Large intestine (tissue), 3 donors: Measurements from ENCODE around the gene GPNMB. TPM values are rescaled to one million over a fixed set of nuclear protein-coding genes. Genes with fewer than 3 reads are reported as not detected.

Source experiments
- DNase-seq, 2 donors: peaks; one replicate each; pipeline versions ENCODE4 v3.0.0 to v3.0.0-alpha.2; 2013
- H3K27ac ChIP-seq: one replicate; pipeline ENCODE4 v1.5.1; 2013; ENCODE audit warnings: low read length
- H3K27me3 ChIP-seq: 2 replicates; pipeline ENCODE4 v1.6.1; 2013; ENCODE audit warnings: low read length; ENCODE audit not compliant: control insufficient read depth, insufficient read depth
- H3K36me3 ChIP-seq: 2 replicates; pipeline ENCODE4 v1.6.1; 2013; ENCODE audit warnings: low read length; ENCODE audit not compliant: control insufficient read depth, insufficient read depth
- H3K4me1 ChIP-seq: one replicate; pipeline ENCODE4 v1.6.1; 2013; ENCODE audit warnings: low read length; ENCODE audit not compliant: control insufficient read depth, insufficient read depth
- H3K4me3 ChIP-seq: one replicate; pipeline ENCODE4 v1.5.1; 2013; ENCODE audit warnings: low read length
- H3K9me3 ChIP-seq: one replicate; pipeline ENCODE4 v1.6.1; 2013; ENCODE audit warnings: mild to moderate bottlenecking, low read depth, low read length, moderate library complexity; ENCODE audit not compliant: control insufficient read depth
- WGBS: methylation state at CpG from one replicate; pipeline ENCODE4 v1.1.5; 2013; ENCODE audit warnings: low lambda C conversion rate; ENCODE audit not compliant: insufficient coverage; 5-methylcytosine and 5-hydroxymethylcytosine counted together
- polyA plus RNA-seq: library from polyadenylated mRNA; unstranded; fragments of 120-200 nt; gene quantifications from one replicate; pipeline ENCODE4 v1.2.1, GENCODE V29; 2013

Gene GPNMB
- polyA plus RNA-seq, 1 donor, result 6.0 TPM

DNA sequence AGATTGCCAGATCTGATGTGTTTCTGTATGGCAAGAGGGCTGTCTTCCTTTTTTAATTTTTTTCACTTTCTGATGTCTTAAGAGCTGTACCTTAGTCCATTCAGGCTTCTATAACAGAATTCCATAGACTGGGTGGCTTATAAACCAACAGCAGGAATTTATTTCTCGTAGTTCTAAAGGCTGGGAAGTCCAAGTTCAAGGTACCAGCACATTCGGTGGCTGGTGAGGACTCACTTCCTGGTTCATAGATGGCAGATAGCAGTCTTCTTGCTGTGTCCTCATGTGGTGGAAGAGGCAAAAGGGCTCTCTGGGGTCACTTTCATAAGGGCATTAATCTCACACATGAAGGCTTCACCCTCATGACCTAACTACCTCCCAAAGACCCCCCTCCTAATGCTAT lies 20.8 kb downstream of the GPNMB start:
- no CpG with 5 or more reads among the region's 2 CpGs for WGBS
- H3K27ac ChIP-seq, result no peak overlapping the region
- no peak for DNase-seq
- H3K27me3 ChIP-seq, result no peaks in the 10 kb centered on the region
- H3K9me3 ChIP-seq, result no peaks in the 10 kb centered on the region
- H3K4me3 ChIP-seq, result no peak overlapping the region
- H3K36me3 ChIP-seq, result no peaks in the 10 kb centered on the region
- no peaks in the 10 kb centered on the region for H3K4me1 ChIP-seq

GRCh38 chr7:23268167-23268566 lies 21.6 kb downstream of the GPNMB start:
- Histone ChIP-seq H3K27me3 (no peaks in the 10 kb centered on the region), H3K9me3 (no peaks in the 10 kb centered on the region), H3K36me3 (no peaks in the 10 kb centered on the region), H3K27ac (no peak overlapping the region), H3K4me1 (no peaks in the 10 kb centered on the region), H3K4me3 (no peak overlapping the region)
- WGBS, result 100% methylated on average over 1 of the region's 2 CpGs
- DNase-seq, result no peak

GRCh38 chr7:23268746-23269145 lies 22.2 kb downstream of the GPNMB start:
- Histone ChIP-seq H3K27me3 (no peaks in the 10 kb centered on the region), H3K9me3 (no peaks in the 10 kb centered on the region), H3K27ac (no peak overlapping the region), H3K4me3 (no peak overlapping the region), H3K4me1 (no peaks in the 10 kb centered on the region), H3K36me3 (no peaks in the 10 kb centered on the region)
- WGBS, result no CpG with 5 or more reads among the region's 4 CpGs
- no peak for DNase-seq

DNA sequence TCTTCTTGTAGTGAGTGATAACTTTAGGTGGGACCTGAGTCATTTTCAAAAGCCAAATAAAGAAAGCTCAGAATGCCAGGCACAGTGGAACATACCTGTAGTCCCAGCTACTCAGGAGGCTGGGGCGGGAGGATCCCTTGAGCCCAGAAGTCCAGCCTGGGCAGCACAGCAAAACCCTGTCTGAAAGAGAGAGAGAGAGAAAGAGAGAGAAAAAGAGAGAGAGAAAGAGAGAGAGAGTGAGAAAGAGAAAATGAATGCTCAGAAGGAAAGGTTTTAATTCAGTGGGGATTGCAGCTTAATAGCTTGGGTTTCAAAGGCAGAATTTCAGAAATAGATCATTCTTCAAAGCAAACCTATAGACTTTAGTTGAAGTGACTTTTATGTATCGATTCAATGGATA lies 25.7 kb downstream of the GPNMB start:
- no peak for DNase-seq
- H3K9me3 ChIP-seq, result no peaks in the 10 kb centered on the region
- H3K4me1 ChIP-seq, result no peaks in the 10 kb centered on the region
- no peaks in the 10 kb centered on the region for H3K27me3 ChIP-seq
- no peak overlapping the region for H3K27ac ChIP-seq
- H3K36me3 ChIP-seq, result no peaks in the 10 kb centered on the region
- 100% methylated on average over 1 of the region's 2 CpGs for WGBS
- H3K4me3 ChIP-seq, result no peak overlapping the region

DNA sequence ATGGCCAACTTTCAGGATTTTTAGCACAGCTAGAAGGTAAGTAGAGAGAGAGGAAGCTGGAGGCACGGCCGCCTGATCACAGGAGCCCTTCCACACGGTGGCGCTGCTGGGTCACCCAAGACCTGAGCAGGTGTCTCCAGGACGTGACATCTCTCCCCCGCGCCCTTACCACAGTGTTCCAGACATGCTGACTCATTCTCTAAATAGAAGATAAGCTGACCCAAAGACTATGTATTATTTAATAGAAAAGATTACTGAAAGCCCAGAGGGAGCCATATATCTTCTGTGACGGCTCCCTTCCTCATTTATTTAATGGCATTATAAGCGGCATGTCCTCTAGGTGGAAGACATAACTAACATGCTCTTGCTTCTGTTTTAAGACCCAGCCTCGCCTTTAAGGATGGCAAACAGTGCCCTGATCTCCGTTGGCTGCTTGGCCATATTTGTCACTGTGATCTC lies 26.6 kb downstream of the GPNMB start:
- DNase-seq, result peak; percentile 93
- H3K36me3 ChIP-seq, result no peaks in the 10 kb centered on the region
- 20% methylated on average over 1 of the region's 11 CpGs for WGBS
- H3K27ac ChIP-seq, result peak overlapping the region; percentile 17
- H3K4me3 ChIP-seq, result no peak overlapping the region
- H3K4me1 ChIP-seq, result no peaks in the 10 kb centered on the region
- H3K27me3 ChIP-seq, result no peaks in the 10 kb centered on the region
- no peaks in the 10 kb centered on the region for H3K9me3 ChIP-seq

DNA sequence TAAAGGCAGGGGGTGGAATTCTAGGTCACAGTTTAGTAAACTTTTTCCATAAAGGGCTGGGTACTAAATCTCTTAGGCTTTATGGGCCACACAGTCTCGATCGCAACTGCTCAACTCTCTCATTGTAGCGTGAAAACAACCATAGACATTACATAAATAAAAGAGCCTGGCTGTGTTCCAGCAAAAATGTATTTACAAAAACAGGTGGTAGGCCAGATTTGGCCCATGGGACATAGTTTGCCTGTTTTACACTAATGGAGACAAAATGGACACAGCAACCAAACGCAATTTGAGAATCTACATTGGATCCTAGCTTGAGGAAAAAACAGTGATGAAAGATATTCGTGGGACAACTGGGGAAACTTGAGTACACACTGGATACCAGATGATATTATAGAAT lies 29.3 kb downstream of the GPNMB start:
- no peak overlapping the region for H3K4me3 ChIP-seq
- no peaks in the 10 kb centered on the region for H3K36me3 ChIP-seq
- no peaks in the 10 kb centered on the region for H3K4me1 ChIP-seq
- H3K27me3 ChIP-seq, result no peaks in the 10 kb centered on the region
- no peaks in the 10 kb centered on the region for H3K9me3 ChIP-seq
- DNase-seq, result no peak
- no CpG with 5 or more reads among the region's 5 CpGs for WGBS
- no peak overlapping the region for H3K27ac ChIP-seq

DNA sequence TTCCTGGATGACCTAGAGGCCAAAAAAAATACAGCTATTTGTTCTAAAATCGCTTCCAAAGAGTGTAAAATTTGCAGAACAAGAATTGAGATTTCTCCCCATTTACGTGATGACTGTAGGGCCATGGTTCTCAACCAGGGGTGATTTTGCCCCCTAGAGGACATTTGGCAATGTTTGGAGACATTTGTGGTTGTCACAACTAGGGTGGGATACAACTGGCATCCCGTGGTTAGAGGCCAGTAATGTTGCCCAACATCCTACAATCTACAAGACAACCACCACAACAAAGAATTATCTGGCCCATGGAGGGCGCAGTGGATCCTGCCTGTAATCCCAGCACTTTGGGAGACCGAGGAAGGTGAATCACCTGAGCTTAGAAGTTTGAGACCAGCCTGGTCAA lies 29.8 kb downstream of the GPNMB start:
- WGBS, result no CpG with 5 or more reads among the region's 5 CpGs
- Histone ChIP-seq H3K27ac (no peak overlapping the region), H3K36me3 (no peaks in the 10 kb centered on the region), H3K4me3 (no peak overlapping the region), H3K9me3 (no peaks in the 10 kb centered on the region), H3K4me1 (no peaks in the 10 kb centered on the region), H3K27me3 (no peaks in the 10 kb centered on the region)
- no peak for DNase-seq

GRCh38 chr7:23276947-23277346 lies 30.4 kb downstream of the GPNMB start:
- no peak overlapping the region for H3K27ac ChIP-seq
- no peak overlapping the region for H3K4me3 ChIP-seq
- no peaks in the 10 kb centered on the region for H3K4me1 ChIP-seq
- no CpG with 5 or more reads among the region's 3 CpGs for WGBS
- H3K36me3 ChIP-seq, result no peaks in the 10 kb centered on the region
- H3K9me3 ChIP-seq, result no peaks in the 10 kb centered on the region
- H3K27me3 ChIP-seq, result no peaks in the 10 kb centered on the region
- DNase-seq, result no peak

DNA sequence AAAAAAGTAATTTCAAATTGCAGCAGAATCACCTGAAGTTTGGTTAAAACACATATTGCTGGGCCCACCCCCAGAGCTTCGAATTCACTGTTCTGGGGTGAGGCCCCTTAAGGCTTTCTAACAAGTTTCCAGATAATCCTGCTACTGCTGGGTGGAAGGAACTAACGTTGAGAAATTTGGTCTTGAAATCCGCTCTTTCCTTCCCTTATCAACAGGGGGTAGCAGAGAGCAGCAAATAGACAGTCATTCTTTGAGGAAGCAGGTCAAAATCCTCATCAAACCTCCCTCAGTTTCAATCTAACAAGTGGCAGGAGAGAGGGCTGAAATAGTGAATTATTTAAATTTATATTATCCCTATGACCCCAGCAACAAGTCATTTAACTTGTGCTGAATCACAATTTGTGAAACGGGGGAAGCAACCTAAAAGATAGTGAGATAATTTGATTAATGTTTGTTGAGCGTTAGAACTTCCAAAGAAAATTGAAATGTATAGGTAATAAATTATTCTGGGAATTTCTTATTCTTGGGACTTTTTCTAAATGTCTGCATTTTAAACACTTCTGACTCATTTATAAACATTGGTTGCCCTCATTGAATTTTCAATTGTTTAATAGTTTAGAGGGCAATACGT lies 30.9 kb downstream of the GPNMB start:
- DNase-seq, result peak; percentile 55 to 56
- Histone ChIP-seq H3K27ac (no peak overlapping the region), H3K36me3 (no peaks in the 10 kb centered on the region), H3K27me3 (no peaks in the 10 kb centered on the region), H3K9me3 (no peaks in the 10 kb centered on the region), H3K4me1 (no peaks in the 10 kb centered on the region), H3K4me3 (no peak overlapping the region)
- 36% methylated on average over 3 of the region's 6 CpGs for WGBS

DNA sequence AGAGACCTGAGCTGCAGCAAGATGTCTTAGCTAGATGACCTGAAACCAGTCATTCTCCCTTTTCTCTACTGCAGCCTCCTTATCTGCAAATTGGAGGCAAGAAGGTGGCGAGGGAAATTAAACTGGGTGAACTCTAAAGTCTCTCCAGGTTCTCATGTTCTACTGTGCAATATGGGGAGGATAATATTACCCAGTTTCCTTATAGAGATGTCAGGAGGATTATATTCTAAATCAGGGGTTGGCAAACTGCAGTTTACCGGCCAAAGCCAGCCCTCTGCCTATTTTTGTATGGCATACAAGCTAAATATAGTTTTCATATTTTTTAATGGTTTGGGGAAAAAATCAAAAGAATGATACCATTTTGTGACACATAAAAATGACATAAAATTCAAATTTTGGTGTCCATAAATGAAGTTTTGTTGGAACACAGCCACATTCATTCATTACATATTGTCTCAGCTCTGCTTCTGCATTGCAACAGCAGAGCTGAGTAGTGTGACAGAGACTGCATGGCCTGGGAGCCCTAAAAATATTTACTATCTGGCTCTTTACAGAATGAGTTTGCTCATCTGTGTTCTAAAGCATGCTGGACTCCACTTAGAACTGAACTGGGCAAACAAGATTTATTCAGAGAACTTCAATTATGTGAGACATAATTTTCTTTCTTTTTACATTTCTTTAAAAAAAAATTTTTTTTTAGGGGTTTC lies 33.4 kb downstream of the GPNMB start:
- no peak for DNase-seq
- H3K27ac ChIP-seq, result no peak overlapping the region
- H3K36me3 ChIP-seq, result no peaks in the 10 kb centered on the region
- H3K9me3 ChIP-seq, result no peaks in the 10 kb centered on the region
- no peak overlapping the region for H3K4me3 ChIP-seq
- WGBS, result 86% methylated on average over 1 of the region's 2 CpGs
- H3K27me3 ChIP-seq, result no peaks in the 10 kb centered on the region
- H3K4me1 ChIP-seq, result no peaks in the 10 kb centered on the region

- H3K9me3 ChIP-seq, result no peaks in the 10 kb centered on the region
- no peak for DNase-seq
- H3K36me3 ChIP-seq, result no peaks in the 10 kb centered on the region
- no peak overlapping the region for H3K4me3 ChIP-seq
- no peak overlapping the region for H3K27ac ChIP-seq
- H3K4me1 ChIP-seq, result no peaks in the 10 kb centered on the region
- H3K27me3 ChIP-seq, result no peaks in the 10 kb centered on the region
- no CpG with 5 or more reads among the region's 4 CpGs for WGBS
Observed at GRCh38 chr7:23283086-23283485, 36.5 kb downstream of the GPNMB start.
